ENCODE data around the gene FRY. TPM values are rescaled to one million over a fixed set of nuclear protein-coding genes. Genes with fewer than 3 reads are reported as not detected.

FRY gene
- total and polyA plus RNA-seq, 10 of the 15 experiments (the other 5 are each of a cell fraction or from before 2014, with no cell fraction given), result 0.18 to 1.4 (median 0.30) TPM

DNA sequence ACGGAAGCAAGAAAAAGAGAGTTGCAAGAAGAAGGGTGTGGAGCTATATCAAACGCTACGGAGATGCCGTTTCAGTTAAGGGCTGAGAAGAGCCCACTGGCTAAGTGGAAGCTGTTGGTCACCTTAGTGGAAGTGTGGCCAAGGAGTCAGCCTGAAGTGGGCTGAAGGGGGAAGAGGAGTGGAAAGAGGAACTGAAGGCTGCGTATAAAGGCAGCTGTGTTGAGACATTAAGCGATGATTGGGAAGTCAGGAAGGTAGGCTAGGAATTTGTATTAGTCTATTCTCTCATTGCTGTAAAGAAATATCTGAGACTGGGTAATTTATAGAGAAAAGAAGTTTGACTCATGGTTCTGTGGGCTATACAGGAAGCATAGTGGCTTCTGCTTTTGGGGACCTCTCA lies 14.1 kb upstream of the FRY start:
- H4K20me1 ChIP-seq (ENCODE audit: control insufficient read depth, insufficient read depth), result no peaks in the 10 kb centered on the region
- FAIRE-seq (no peak), DNase-seq (ENCODE audit: low read depth, low spot score) (no peak), ATAC-seq (no peak)
- no peak overlapping the region for H3K9ac ChIP-seq (ENCODE audit: control insufficient read depth, insufficient read depth, low read length)
- TF ChIP-seq, protein P1, sequence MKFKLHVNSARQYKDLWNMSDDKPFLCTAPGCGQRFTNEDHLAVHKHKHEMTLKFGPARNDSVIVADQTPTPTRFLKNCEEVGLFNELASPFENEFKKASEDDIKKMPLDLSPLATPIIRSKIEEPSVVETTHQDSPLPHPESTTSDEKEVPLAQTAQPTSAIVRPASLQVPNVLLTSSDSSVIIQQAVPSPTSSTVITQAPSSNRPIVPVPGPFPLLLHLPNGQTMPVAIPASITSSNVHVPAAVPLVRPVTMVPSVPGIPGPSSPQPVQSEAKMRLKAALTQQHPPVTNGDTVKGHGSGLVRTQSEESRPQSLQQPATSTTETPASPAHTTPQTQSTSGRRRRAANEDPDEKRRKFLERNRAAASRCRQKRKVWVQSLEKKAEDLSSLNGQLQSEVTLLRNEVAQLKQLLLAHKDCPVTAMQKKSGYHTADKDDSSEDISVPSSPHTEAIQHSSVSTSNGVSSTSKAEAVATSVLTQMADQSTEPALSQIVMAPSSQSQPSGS (IDR thresholded peaks at IDR 0.05; ENCODE audit: low read length), result no peak
- TF ChIP-seq SPI1 (IDR thresholded peaks at IDR 0.05; ENCODE audit: borderline replicate concordance, insufficient read depth, low read depth, low read length), result 0 out of 2 replicates have a peak, but pooled peaks have one; percentile 4
- no peaks in the 10 kb centered on the region for H3K36me3 ChIP-seq (ENCODE audit: control insufficient read depth in 2 of 2, insufficient read depth in 2 of 2, low read length in 1 of 2)
- no peak overlapping the region for H3K4me3 ChIP-seq
- no TSS peak for BruUV-seq (replicated peaks)
- POLR2A ChIA-PET, result no interaction called here
- RAD21 ChIA-PET (ENCODE audit: unreplicated experiment), result no interaction called here
- CTCF ChIA-PET, result interaction anchor here (0.9 to 1.6 kb wide), 3 partner anchors 10 to 107 kb away, joined by 3 to 6 read pairs (median 3); no protein-coding TSS in a partner anchor
- no peak overlapping the region for H3K27ac ChIP-seq (ENCODE audit: control insufficient read depth, insufficient read depth)
- H3K4me2 ChIP-seq (ENCODE audit: control insufficient read depth, insufficient read depth), result no peak overlapping the region
- SMC1A ChIA-PET (ENCODE audit: uncharacterized antibody, unreplicated experiment), result interaction anchor here (1.7 to 2.9 kb wide), 2 partner anchors 105 to 107 kb away, joined by 4 to 10 read pairs; no protein-coding TSS in a partner anchor
- in situ Hi-C loops (cut with MboI), result no loop called here
- 47% methylated on average over 6 of the region's 6 CpGs for WGBS (ENCODE audit: insufficient coverage, insufficient replicate concordance, low lambda C conversion rate, missing lambda C conversion rate)
- no peaks in the 10 kb centered on the region for H3K79me2 ChIP-seq (ENCODE audit: control insufficient read depth, insufficient read depth, low read length)
- intact Hi-C loops (cut with micrococcal nuclease; ENCODE audit: unreplicated experiment), result loop anchor here (10.0 kb wide), 1 partner anchor 193 kb away; no protein-coding TSS in a partner anchor
- no peaks in the 10 kb centered on the region for H3K27me3 ChIP-seq (replicated peaks in 1 of 2; ENCODE audit: control insufficient read depth in 2 of 2, insufficient read depth in 2 of 2, low read length in 1 of 2)
- H3K9me3 ChIP-seq (replicated peaks; ENCODE audit: control insufficient read depth, insufficient read depth, low read length), result no peaks in the 10 kb centered on the region
- no peak overlapping the region for H2AFZ ChIP-seq (ENCODE audit: control insufficient read depth, low read depth, low read length)
- H3K4me1 ChIP-seq (ENCODE audit: control insufficient read depth, insufficient read depth, low read length), result no peaks in the 10 kb centered on the region; the same call in 1 of the 2 replicates

DNA sequence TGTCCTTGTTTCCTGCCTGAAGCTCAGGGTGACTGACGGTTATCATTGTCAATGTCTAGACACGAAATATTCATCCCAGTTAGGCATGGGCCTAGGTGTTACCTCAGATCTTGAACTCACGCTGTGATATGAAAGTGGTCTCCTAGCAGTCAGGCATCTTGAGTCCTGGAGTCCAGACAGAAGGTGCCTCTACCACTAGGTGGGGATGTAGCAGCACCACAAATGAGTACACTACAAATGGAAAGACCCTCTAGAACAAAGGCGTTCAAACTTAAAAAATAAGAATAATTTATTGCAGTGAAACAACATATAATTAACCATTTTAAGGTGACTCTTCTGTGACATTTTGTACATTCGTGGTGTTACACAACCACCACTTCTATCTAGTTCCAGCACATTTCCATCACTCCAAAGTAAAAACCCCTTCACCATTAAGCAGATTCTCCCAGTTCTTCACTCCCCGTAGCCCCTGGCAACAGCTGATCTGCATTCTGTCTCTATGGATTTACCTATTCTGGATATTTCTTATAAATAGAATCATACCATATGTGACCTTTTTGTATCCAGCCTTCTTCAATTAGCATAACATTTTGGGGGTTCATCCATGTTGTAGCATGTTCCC lies 11.9 kb upstream of the FRY start:
- no peaks in the 10 kb centered on the region; the same call in 1 of the 2 replicates for H3K4me1 ChIP-seq (ENCODE audit: control insufficient read depth, insufficient read depth, low read length)
- no peaks in the 10 kb centered on the region for H3K79me2 ChIP-seq (ENCODE audit: control insufficient read depth, insufficient read depth, low read length)
- H3K9me3 ChIP-seq (replicated peaks; ENCODE audit: control insufficient read depth, insufficient read depth, low read length), result no peaks in the 10 kb centered on the region
- ChIA-PET RAD21 (ENCODE audit: unreplicated experiment) (interaction anchor here (0.8 kb wide), 1 partner anchor 216 kb away, joined by 3 read pairs; no protein-coding TSS in a partner anchor), POLR2A (no interaction called here), CTCF (interaction anchor here (0.5 to 1.3 kb wide), 6 partner anchors 110 to 632 kb away, joined by 3 to 7 read pairs (median 4); partner anchors contain the start of genes BRCA2 and ZAR1L), SMC1A (ENCODE audit: uncharacterized antibody, unreplicated experiment) (interaction anchor here (0.8 to 1.7 kb wide), 4 partner anchors 12 to 205 kb away, joined by 3 to 8 read pairs (median 4); no protein-coding TSS in a partner anchor)
- no peak overlapping the region for H3K9ac ChIP-seq (ENCODE audit: control insufficient read depth, insufficient read depth, low read length)
- WGBS (ENCODE audit: insufficient coverage, insufficient replicate concordance, low lambda C conversion rate, missing lambda C conversion rate), result 17% methylated on average over 6 of the region's 6 CpGs
- in situ Hi-C loops (cut with MboI) (loop anchor here (5.0 kb wide), 1 partner anchor 47 kb away; no protein-coding TSS in a partner anchor), intact Hi-C loops (cut with micrococcal nuclease; ENCODE audit: unreplicated experiment) (loop anchor here (2.0 to 10.0 kb wide), 4 partner anchors 109 to 563 kb away; no protein-coding TSS in a partner anchor)
- no peak overlapping the region for H3K4me3 ChIP-seq
- H3K4me2 ChIP-seq (ENCODE audit: control insufficient read depth, insufficient read depth), result no peak overlapping the region
- BruUV-seq (replicated peaks), result no TSS peak
- DNase-seq (ENCODE audit: low read depth, low spot score) (peak; percentile 17), FAIRE-seq (peak; percentile 93), ATAC-seq (peak; percentile 93)
- H3K36me3 ChIP-seq (ENCODE audit: control insufficient read depth in 2 of 2, insufficient read depth in 2 of 2, low read length in 1 of 2), result no peaks in the 10 kb centered on the region
- H2AFZ ChIP-seq (ENCODE audit: control insufficient read depth, low read depth, low read length), result no peak overlapping the region
- TF ChIP-seq YY1 (IDR thresholded peaks at IDR 0.05; ENCODE audit: low read depth, low read length) (peak; percentile 64; the same call in 1 of the 2 replicates), RUNX3 (IDR thresholded peaks at IDR 0.05; ENCODE audit: low read length) (0 out of 2 replicates have a peak, but pooled peaks have one; percentile 9), JUND (IDR thresholded peaks at IDR 0.05; ENCODE audit: low read depth, low read length) (no peak), NR2C1 (IDR thresholded peaks at IDR 0.05) (no peak), CTCF (IDR thresholded peaks at IDR 0.05 in 2 of 3, conservative IDR thresholded peaks at IDR 0.05 in 1 of 3; ENCODE audit: control insufficient read depth in 2 of 3, extremely low read depth in 1 of 3, insufficient read depth in 1 of 3, low read depth in 3 of 3, low read length in 3 of 3) (peak; percentile 63 to 77 (median 76)), SMC3 (IDR thresholded peaks at IDR 0.05; ENCODE audit: borderline replicate concordance, low read length) (peak; percentile 57; the same call in 1 of the 2 replicates), EP300 (IDR thresholded peaks at IDR 0.05; ENCODE audit: borderline replicate concordance in 1 of 2, control insufficient read depth in 1 of 2, low read depth in 2 of 2, low read length in 2 of 2) (no peak), RAD21 (IDR thresholded peaks at IDR 0.05; ENCODE audit: insufficient read depth, low read depth, low read length) (peak; percentile 89)
- H4K20me1 ChIP-seq (ENCODE audit: control insufficient read depth, insufficient read depth), result no peaks in the 10 kb centered on the region
- no peaks in the 10 kb centered on the region for H3K27me3 ChIP-seq (replicated peaks in 1 of 2; ENCODE audit: control insufficient read depth in 2 of 2, insufficient read depth in 2 of 2, low read length in 1 of 2)
- no peak overlapping the region for H3K27ac ChIP-seq (ENCODE audit: control insufficient read depth, insufficient read depth)
